Stomach (tissue), 9 donors: ENCODE measurements around the gene RGS19. TPM values are rescaled to one million over a fixed set of nuclear protein-coding genes. Genes with fewer than 3 reads are reported as not detected.
A peak's percentile ranks its signal among the peaks of the same experiment; 100 is the strongest.

ENCODE experiments used
- DNase-seq, 2 donors: peaks; one replicate each; pipeline versions ENCODE4 v3.0.0 to v3.0.0-alpha.2; 2013 to 2019
- H3K27ac ChIP-seq, 5 donors: fragments of 200-600 bp in 4 of 5; sonication (generic) in 4 of 5; one replicate each; pipeline ENCODE4 v1.5.1; 2013 to 2019; ENCODE audit warnings: mild to moderate bottlenecking in 1 of 5, moderate library complexity in 1 of 5
- H3K27me3 ChIP-seq, 3 donors: fragments of 200-600 bp; sonication (generic); one replicate each; pipeline ENCODE4 v1.5.1; 2017 to 2019; ENCODE audit warnings: mixed run types in 1 of 3
- H3K36me3 ChIP-seq, 4 donors: fragments of 200-600 bp; sonication (generic); 1 replicate in 3 of 4; 2 replicates in 1 of 4; pipeline ENCODE4 v1.5.1; 2016 to 2019
- H3K4me1 ChIP-seq, 4 donors: fragments of 200-600 bp; sonication (generic); one replicate each; pipeline ENCODE4 v1.5.1; 2016 to 2019
- H3K4me3 ChIP-seq, 4 donors: fragments of 200-600 bp; sonication (generic) in 3 of 4; one replicate each; pipeline ENCODE4 v1.5.1; 2016 to 2019; ENCODE audit warnings: mild to moderate bottlenecking in 1 of 4
- H3K9me3 ChIP-seq, 4 donors: fragments of 200-600 bp; sonication (generic); one replicate each; pipeline ENCODE4 v1.5.1; 2016 to 2019
- EP300 ChIP-seq: sonication (generic); formaldehyde crosslinking; IDR thresholded peaks from one replicate; pipeline ENCODE4 v1.6.1; 2017; ENCODE audit warnings: antibody characterized with exemption
- POLR2A ChIP-seq, 4 donors: fragments of 450-650 bp; IDR thresholded peaks; one replicate each; pipeline ENCODE4 v1.6.1; 2016; ENCODE audit warnings: antibody characterized with exemption in 4 of 4, control low read depth in 2 of 4, mild to moderate bottlenecking in 1 of 4, moderate library complexity in 1 of 4
- POLR2AphosphoS5 ChIP-seq, 3 donors: sonication (generic); formaldehyde crosslinking; IDR thresholded peaks; one replicate each; pipeline ENCODE4 v1.6.1; 2016; ENCODE audit warnings: antibody characterized with exemption in 3 of 3
- WGBS, 5 donors: extraction: QIAGEN DNeasy Blood & Tissue Kit in 3 of 5; methylation state at CpG; one replicate each; pipeline versions ENCODE4 v1.1.5 to v1.1.7; 2013 to 2018; 5-methylcytosine and 5-hydroxymethylcytosine counted together
- intact Hi-C: fragments of 100-400 bp; cut with DNase I; formaldehyde crosslinking; loops from one replicate; pipeline ENCODE4 v1.15.1; 2023; ENCODE audit warnings: low total_unique reads
- polyA plus RNA-seq, 3 donors: library from polyadenylated mRNA; stranded (reverse); fragments of 200-250 nt; gene quantifications; one replicate each; pipeline ENCODE4 v1.2.3, GENCODE V29; 2013
- total RNA-seq, 5 donors: library from RNA; depleted of rRNA; stranded (reverse); fragments of >200 nt; gene quantifications; one replicate each; pipeline versions ENCODE4 v1.1.0 to v1.2.3, GENCODE V29; 2014 to 2016
- TF ChIP-seq, protein P1 (sequence below), 7 experiments: fragments of 450-650 bp in 4 of 7; fragments of 200-600 bp in 3 of 7; sonication (generic) in 3 of 7; IDR thresholded peaks; one replicate each; pipeline ENCODE4 v1.5.1; 2016 to 2019; ENCODE audit warnings: antibody characterized with exemption in 7 of 7, control low read depth in 2 of 7, mild to moderate bottlenecking in 1 of 7
- donor health status: healthy with polysubstance abuse.
- donor health status: Bipolar disorder and iron deficiency.
- donor health status: healthy.

The RGS19 gene
- total and polyA plus RNA-seq, 8 donors = 3.1 to 17.2 (median 10.1) TPM; not detected in 3

DNA sequence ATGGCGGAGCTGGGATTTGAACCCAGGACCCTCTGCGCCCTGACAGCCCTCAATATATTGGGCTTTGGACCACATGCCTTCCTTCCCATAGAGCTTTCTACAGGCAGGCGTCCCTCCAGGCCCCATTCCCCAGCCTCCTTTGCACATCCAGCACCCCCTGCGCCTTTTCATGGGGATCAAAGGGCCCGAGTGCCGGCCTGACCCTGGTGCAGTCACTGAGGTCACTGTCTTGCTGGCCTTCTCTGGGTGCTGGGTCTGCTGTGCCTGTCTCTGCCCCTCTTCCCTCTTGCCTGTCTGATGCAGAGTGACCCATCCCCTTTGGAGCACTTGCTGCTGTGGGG, 2.3 kb upstream of the RGS19 start:
- H3K27ac ChIP-seq = no peak overlapping the region
- intact Hi-C loops = no loop called here
- H3K27me3 ChIP-seq = peaks cover 3 to 44% (median 29%) of the 10 kb centered on the region in 3 donors
- no peaks in the 10 kb centered on the region for H3K9me3 ChIP-seq
- TF ChIP-seq POLR2A (IDR thresholded peaks at IDR 0.05) = no peak
- TF ChIP-seq EP300 = no peak
- TF ChIP-seq, protein P1, sequence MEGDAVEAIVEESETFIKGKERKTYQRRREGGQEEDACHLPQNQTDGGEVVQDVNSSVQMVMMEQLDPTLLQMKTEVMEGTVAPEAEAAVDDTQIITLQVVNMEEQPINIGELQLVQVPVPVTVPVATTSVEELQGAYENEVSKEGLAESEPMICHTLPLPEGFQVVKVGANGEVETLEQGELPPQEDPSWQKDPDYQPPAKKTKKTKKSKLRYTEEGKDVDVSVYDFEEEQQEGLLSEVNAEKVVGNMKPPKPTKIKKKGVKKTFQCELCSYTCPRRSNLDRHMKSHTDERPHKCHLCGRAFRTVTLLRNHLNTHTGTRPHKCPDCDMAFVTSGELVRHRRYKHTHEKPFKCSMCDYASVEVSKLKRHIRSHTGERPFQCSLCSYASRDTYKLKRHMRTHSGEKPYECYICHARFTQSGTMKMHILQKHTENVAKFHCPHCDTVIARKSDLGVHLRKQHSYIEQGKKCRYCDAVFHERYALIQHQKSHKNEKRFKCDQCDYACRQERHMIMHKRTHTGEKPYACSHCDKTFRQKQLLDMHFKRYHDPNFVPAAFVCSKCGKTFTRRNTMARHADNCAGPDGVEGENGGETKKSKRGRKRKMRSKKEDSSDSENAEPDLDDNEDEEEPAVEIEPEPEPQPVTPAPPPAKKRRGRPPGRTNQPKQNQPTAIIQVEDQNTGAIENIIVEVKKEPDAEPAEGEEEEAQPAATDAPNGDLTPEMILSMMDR (IDR thresholded peaks at IDR 0.05) = no peak
- no peak for TF ChIP-seq POLR2AphosphoS5 (IDR thresholded peaks at IDR 0.05)
- no peak overlapping the region for H3K4me3 ChIP-seq
- no peaks in the 10 kb centered on the region for H3K36me3 ChIP-seq
- H3K4me1 ChIP-seq = peaks cover 27 to 74% (median 65%) of the 10 kb centered on the region in 4 donors
- WGBS, 5 donors = 82 to 88% (median 83%) methylated on average over 6 of the region's 6 CpGs
- no peak for DNase-seq

DNA sequence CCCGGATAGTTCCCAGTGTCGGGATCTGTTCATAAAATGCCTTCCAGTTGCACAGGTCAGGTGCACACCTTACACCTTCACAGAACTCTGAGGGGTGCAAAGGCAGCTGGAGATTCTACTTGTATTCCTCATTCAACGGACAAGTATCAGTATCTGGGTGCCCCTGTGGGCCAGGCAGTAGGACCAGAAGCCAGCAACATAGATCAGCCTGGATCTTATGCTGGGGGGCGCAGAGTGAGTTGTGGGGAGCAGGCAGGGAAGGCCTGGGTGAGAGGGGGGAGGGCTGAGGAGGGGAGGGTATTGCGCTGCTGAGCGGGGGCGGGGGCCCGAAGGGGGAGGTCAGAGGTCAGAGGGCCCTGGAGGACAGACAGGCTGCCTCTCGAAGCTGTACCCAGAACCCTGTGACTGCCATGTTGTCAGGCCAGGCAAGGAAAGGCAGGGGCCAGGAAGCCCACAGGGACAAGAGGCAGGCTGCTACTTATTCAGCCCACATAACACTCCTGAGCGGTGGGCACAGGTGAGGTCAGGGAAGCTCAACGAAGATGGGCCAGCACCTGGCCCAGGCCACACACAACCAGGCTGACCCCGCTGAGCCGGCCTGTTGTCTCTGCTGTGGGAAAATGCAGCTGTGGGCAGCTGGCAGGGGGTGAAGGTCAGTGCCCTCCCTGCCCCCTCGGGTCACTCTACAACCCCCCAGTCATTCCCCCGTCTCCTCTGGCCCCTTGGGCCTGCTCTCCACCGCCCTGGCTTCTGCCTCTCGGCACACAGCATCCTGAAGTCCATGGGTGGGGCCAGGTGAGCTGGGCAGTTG, 1.7 kb upstream of the RGS19 start:
- Histone ChIP-seq H3K4me3 (peak overlapping the region in 3 of 4 donors; percentile 77 to 83 (median 81)), H3K9me3 (no peaks in the 10 kb centered on the region), H3K36me3 (peaks cover 0 to 5% (median 4%) of the 10 kb centered on the region in 4 donors), H3K27ac (peak overlapping the region in 3 of 5 donors; percentile 84 to 85 (median 84)), H3K27me3 (peaks cover 3 to 41% (median 23%) of the 10 kb centered on the region in 3 donors), H3K4me1 (peaks cover 27 to 80% (median 65%) of the 10 kb centered on the region in 4 donors)
- TF ChIP-seq POLR2A (IDR thresholded peaks at IDR 0.05) (no peak), POLR2AphosphoS5 (IDR thresholded peaks at IDR 0.05) (no peak), EP300 (no peak)
- TF ChIP-seq, protein P1 (IDR thresholded peaks at IDR 0.05) = no peak
- peak in 1 of 2 donors; percentile 20 for DNase-seq
- intact Hi-C loops = no loop called here
- 66 to 71% (median 69%) methylated on average over 16 to 17 of the region's 17 CpGs for WGBS, 5 donors

DNA sequence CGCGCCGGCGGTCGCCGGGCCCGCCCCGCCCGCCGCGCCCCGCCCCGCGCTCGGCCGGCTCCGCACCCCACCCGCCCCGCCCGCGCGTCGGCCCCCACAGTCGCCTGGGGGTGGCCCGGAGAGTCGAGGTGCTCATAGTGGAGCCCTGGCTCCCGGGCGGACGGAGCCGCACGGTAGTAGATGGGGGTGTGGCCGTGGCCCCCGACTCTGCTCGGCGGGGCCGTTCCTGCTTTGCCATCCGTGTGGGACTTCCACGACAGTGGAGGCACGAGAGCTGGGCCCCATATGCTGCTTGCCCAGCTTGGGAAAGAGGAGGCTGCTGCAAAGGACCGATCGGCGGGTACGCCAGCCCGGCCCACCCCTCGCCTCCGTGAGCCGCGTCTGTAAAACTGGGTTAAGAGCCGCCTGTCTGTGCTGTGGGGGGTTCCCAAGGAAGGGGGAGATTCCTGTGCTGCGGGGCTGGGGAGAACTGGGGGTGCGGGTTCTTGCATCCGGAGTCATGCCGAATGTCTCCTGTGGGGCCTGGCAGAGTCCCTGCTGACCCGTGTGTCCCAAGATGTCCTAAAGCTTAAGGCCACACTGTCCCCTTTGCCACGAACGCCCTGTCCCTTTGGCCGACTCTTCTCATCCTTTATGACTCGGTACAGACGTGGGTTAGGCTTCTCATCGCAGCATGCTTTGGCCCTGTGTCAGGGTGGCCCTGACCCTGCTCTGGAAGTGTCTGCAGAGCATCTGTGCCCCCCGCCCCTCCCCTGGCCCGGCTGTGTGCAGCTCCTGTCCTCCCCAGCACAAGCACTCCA, 895 bp upstream of the RGS19 start, which contains the start of gene OPRL1:
TSS of gene OPRL1 (plus strand) at position 70 of the 800 bp plus-strand sequence. CDS start 12,639 bp downstream, outside the sequence.
- H3K27me3 ChIP-seq = peaks cover 3 to 33% (median 18%) of the 10 kb centered on the region in 3 donors
- TF ChIP-seq POLR2AphosphoS5 (IDR thresholded peaks at IDR 0.05) = no peak
- TF ChIP-seq EP300 = no peak
- TF ChIP-seq POLR2A (IDR thresholded peaks at IDR 0.05) = no peak
- TF ChIP-seq, protein P1 (IDR thresholded peaks at IDR 0.05) = no peak
- no peak for DNase-seq
- H3K4me3 ChIP-seq = peak within 1 kb of the TSS; percentile 76 to 83 (median 79)
- H3K9me3 ChIP-seq = no peaks in the 10 kb centered on the region
- H3K27ac ChIP-seq = peak within 1 kb of the TSS; percentile 70 to 88 (median 84)
- intact Hi-C loops = no loop called here
- 5 to 14% (median 8%) methylated on average over 19 to 62 of the region's 62 CpGs for WGBS, 5 donors
- peaks cover 0 to 10% (median 7%) of the 10 kb centered on the region in 4 donors for H3K36me3 ChIP-seq
- H3K4me1 ChIP-seq = peaks cover 27 to 81% (median 65%) of the 10 kb centered on the region in 4 donors

DNA sequence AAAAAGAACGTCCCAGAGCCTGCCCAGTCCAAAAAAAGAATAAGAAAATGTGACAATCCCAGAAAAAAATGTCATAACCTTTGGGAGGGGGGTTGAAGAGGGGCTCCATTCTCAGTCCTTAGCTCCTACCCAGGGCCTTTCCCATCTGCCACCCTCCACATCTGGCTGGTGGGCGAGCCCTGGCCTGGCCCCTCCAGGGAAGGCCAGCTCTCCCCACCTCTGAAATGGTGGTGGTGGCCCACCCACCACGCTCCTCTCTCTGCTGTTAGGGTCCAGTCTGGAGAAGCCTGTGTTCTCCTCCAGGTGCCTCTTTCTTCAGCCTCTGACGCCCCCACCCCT, 415 bp downstream of the RGS19 start:
- TF ChIP-seq POLR2AphosphoS5 (IDR thresholded peaks at IDR 0.05) (no peak), EP300 (no peak), POLR2A (IDR thresholded peaks at IDR 0.05) (no peak)
- TF ChIP-seq, protein P1 (IDR thresholded peaks at IDR 0.05) = no peak
- H3K27ac ChIP-seq = peak overlapping the region; percentile 66 to 88 (median 84)
- intact Hi-C loops = no loop called here

More for the DNA sequence above, 415 bp downstream of the RGS19 start:
- WGBS, 5 donors = 9 to 16% (median 11%) methylated on average over 4 of the region's 4 CpGs
- H3K9me3 ChIP-seq = no peaks in the 10 kb centered on the region
- peaks cover 9 to 23% (median 20%) of the 10 kb centered on the region in 4 donors for H3K36me3 ChIP-seq
- no peak for DNase-seq
- peaks cover 0 to 20% (median 5%) of the 10 kb centered on the region in 3 donors for H3K27me3 ChIP-seq
- H3K4me3 ChIP-seq = peak overlapping the region; percentile 76 to 83 (median 79)
- H3K4me1 ChIP-seq = peaks cover 23 to 70% (median 54%) of the 10 kb centered on the region in 4 donors
